HG02763 (cell line): ENCODE data around the gene MRPL23.

ENCODE experiments used
- ATAC-seq: cut with Tn5 transposase; IDR thresholded peaks from one replicate; pipeline ENCODE4 v1.9.1; 2021; ENCODE audit warnings: mild to moderate bottlenecking, moderate library complexity; ENCODE audit not compliant: unreplicated experiment

The MRPL23 gene

DNA sequence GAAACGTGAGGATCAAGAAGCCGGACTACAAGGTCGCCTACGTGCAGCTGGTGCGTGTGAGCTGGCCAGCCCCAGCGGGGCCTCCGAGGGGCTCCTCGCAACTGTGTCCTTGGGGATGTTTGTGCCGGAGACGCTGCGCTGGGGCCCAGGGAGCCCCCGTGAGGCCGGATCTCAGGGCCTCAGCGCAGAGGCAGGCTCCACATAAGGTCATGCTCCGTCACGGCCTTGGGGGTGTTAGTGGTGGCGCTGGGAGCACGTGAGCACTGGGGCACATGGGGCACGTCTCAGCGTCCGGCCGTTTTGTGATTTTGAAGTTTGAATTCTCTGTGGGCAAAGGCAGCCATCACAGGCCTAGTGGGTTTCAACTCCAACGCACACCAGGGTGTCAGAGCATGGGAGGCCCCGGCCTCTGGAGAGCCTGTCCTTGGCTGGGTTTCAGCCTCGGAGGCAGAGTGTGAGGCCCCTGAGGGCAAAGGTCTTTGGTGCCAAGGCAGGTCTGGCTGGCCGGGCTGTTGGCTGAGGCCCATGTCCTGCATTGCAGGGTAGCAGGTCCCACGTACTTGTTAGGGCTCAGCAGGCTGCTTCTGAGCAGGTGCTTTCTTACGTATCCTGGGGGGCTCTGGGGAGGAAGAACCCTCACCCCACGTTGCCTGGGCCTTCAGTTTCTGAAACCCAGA lies 5.8 kb downstream of the MRPL23 start:
- ATAC-seq: no peak

DNA sequence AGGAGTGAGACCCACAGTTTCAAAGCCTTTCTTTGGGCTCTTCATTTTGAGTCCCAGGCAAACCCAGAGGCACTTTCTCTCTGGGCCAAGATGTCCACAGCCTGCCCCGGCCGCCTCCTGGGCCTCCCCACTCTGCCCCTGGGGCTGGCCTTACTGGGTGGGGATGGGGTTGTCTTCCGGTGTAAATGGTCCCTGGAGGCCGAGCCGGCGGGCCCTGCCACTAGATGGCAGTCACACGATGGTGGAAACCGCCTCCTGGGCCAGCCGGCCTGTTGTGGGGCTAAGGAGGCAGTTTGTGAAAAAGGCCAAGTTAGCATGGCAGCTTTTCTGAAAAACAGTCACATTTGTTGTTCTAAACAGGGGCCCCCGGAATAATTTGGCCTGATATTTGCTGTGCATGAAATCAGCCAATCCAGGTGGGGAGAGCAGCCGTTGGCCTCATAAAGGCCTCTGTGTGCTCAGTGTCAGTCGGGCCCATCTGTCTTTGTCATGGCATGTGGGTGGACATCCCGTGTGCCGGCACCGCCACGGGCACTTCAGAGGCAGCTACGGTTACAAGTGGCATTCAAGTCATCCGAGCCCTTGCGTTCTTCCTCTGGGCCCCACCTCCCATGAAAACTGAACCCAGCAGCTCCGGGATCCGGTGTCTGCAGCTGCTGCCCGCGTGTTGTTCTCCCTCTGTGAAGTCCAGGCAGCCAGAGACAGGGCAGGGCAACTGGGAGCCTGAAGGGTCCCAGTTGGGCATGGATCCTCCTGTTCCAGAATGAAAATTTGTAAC lies 6.5 kb downstream of the MRPL23 start:
- no peak for ATAC-seq

- no peak for ATAC-seq
Observed at GRCh38 chr11:1958367-1958766, 11.2 kb downstream of the MRPL23 start.

DNA sequence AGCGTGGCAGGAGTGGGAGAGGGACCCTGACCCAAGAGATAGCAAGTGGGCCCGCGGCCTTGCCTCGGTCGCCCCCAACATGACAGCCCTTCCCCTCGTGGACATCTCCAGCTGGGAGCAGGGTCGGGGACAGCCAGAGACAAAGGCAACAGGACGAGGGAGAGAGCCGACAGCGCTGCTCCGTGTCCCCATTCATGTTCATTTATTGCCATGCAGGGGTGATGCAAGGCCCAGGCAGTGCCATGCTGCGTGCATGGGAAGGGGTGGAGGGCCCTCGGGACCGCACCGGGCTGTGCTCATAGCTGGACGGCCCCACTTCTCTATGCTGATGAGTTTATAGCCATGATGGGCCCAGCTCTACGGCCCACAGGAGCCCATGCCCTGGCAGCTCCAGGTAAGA lies 12.7 kb downstream of the MRPL23 start:
- no peak for ATAC-seq

DNA sequence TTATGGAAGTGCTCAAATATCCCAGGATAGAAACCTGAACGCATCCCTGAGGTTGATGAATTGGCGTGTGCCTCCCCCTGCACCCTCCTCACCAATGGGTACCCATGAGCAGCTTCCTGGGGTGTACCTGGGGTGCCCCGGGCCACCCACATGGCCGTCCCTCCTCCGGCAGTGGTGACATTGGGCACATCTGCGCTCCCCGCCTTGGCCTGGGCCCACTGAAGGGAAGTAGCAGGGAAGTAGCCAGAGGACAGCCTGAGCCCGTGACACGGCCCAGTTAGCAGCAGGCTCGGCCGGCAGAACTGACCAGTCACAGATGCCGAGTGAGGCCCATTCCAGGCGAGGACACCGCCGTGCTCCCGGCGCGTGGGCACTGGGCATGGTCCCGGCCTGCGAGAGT lies 16.7 kb downstream of the MRPL23 start:
- ATAC-seq: no peak

DNA sequence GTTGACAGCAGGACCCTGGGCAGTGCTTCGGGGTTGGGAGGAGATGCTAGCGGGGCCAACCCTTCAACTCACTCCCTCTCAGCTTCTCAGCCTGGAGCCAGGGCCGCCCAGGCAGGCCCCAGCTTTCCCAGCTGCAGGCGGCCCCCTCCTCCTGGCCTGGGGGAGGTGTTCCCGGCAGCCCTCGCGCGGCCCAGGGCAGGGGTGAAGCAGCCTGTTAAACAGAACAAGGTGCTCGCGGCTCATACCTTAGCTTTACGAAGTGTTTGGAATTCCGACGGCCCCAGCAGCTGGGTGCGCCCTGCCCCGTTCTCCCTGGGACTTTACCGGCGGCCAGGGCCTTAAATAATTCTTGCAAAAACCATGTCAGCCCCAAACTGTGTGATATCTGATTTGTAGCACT lies 17.2 kb downstream of the MRPL23 start:
- no peak for ATAC-seq

GRCh38 chr11:1964955-1965354 lies 17.8 kb downstream of the MRPL23 start:
- no peak for ATAC-seq

- ATAC-seq: no peak
Observed at GRCh38 chr11:1966531-1966930, 19.4 kb downstream of the MRPL23 start.

- no peak for ATAC-seq
Observed at GRCh38 chr11:1967641-1968225, 20.6 kb downstream of the MRPL23 start.

GRCh38 chr11:1968454-1969002 lies 21.4 kb downstream of the MRPL23 start:
- no peak for ATAC-seq

DNA sequence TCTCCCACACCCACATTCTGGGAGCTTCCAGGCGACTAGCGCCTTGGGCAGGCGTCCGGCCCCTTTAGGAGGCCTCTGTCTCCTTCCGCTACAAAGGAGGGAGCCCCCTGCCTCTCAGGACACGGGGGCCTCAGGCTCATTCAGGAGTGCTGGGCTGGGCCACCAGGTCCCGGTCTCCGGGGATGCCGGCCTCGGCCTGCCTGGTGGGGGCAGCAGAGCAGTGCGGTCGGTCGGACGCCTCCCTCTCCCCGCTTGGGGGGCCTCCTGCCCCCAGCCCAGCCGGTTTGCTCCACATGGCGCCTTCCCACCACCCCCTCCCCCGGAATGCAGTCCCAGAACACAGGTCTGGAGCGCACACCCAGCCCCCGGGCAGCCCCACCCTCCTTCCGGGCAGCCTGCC lies 21.9 kb downstream of the MRPL23 start:
- ATAC-seq: no peak

GRCh38 chr11:1969776-1970175 lies 22.6 kb downstream of the MRPL23 start:
- ATAC-seq: no peak

DNA sequence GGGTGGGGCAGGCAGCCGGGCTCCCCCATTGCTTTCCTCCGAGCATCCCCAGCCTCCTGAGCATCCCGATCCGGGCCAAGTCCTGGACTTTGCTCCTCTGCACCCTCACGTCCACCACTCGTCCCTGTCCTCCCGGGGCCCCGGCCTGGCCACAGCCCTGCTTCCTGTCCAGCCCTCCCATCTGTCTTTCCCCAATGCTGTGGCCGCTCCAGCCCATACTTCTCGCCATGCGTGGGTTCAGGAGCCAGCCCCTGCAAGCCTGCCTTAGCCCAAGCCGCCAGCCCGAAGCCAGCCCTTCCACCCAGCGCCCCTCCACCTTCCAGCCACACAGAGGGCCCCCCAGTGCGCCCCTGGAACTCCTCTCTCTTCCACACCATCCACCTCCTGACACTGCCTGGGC lies 23.8 kb downstream of the MRPL23 start:
- no peak for ATAC-seq

- ATAC-seq: no peak
Observed at GRCh38 chr11:1975185-1975584, 28.1 kb downstream of the MRPL23 start.

GRCh38 chr11:1978720-1979473 lies 31.8 kb downstream of the MRPL23 start:
- ATAC-seq: no peak

- ATAC-seq: no peak
Observed at GRCh38 chr11:1979607-1980006, 32.5 kb downstream of the MRPL23 start.

DNA sequence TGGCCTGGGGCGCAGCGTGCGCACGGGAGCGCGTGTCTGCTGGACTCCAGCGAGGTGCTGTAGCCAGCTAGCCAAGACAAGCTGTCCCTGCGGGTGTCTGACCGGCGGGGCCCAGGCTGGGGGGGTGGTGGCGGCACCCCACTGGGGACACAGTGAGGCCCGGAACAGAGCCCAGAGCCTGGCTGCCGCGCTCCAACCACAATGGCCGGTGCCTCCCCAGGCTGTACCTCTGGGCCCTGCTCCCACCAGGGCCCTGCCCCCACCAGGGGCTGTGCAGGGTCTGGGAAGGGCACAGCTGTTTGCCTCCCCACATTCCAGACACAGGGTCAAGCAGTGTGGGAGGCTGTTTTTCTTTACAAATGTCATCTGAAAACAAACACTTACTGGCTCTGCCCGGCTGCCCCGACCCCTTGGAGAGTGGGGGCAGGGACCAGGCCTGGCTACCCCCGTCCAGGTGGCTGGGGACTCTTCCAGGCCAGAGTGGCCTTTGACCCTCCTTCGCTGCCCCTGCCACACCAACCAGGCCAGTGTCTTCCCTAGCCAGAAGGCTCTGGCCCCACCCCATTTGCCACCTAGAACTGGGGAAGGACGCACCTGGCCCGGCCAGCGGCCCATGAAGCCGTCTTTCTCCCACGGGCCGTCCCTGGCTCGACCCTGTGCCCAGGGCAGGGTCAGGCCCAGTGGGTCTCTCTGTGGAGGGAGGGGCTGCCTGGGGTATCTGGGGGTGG lies 35.9 kb downstream of the MRPL23 start:
- no peak for ATAC-seq

DNA sequence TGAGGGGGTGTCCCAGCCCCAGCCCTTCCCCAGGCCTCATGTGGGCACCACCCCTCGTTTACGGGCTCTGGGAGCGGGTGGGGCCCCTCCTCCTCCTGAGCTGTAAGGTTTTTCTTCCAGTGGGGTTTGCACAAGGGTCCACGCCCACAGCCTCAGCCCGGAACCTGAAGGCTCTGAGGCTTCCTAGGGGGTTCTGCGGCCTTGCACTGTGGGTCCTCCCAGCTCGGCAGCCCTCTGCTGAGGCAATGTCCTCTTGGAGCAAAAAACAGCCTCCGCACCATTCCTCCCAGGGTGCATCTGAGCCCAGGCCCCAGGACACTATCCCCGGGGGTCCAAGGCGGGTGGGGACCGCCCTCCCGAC lies 36.4 kb downstream of the MRPL23 start:
- no peak for ATAC-seq

DNA sequence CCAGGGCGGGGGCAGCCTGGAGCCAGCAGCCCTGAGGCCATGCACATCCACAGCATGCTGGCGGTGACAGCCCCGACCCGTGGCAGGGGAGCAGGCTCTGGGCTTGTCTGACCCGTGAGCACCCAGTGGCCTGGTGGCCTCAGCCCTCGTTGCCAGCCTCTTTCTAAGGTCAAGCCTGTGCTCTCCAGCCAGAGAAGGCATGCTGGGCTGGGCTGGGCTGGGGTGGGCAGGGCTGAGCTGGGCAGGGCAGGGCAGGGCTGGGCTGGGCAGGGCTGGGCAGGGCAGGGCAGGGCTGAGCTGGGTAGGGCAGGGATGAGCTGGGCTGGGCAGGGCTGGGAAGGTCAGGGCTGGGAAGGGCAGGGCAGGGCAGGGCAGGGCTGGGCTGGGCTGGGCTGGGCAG lies 39.9 kb downstream of the MRPL23 start:
- ATAC-seq: no peak

DNA sequence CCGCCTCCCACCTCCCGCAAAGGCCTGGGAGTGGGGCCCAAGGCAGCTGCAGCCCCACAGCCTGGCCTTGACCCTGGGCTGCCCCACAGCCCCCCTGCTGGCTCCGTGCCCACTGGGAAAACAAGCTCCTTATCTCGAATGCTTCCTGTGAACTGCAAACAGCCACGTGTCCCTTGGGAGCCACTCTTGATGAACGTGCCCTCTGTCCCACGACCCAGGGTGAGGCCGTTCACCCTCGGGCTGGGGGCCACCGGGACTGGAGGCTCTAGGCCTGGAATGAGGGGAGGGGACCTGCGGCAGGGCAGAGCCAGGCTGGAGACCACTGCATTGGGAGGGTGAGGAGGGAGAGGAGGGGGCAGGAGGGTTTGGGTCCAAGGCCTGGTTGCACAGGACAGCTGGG lies 41.0 kb downstream of the MRPL23 start:
- ATAC-seq: no peak
